Upper lobe of right lung (tissue), 1 donor: Measurements from ENCODE around the gene RPRD2. TPM values are rescaled to one million over a fixed set of nuclear protein-coding genes. Genes with fewer than 3 reads are reported as not detected.

Experiments
- ATAC-seq: fragments of 200-7000 bp; cut with Tn5 transposase; one replicate; pipeline ENCODE4 v1.9.1; 2020; ENCODE audit warnings: mild to moderate bottlenecking, moderate library complexity
- DNase-seq: peaks from one replicate; pipeline ENCODE4 v3.0.0-alpha.2; 2020
- H3K27ac ChIP-seq: fragments of 200-600 bp; one replicate; pipeline ENCODE4 v1.8.0; 2022
- H3K27me3 ChIP-seq: fragments of 200-600 bp; one replicate; pipeline ENCODE4 v1.8.0; 2022; ENCODE audit warnings: mild to moderate bottlenecking
- H3K36me3 ChIP-seq: fragments of 200-600 bp; one replicate; pipeline ENCODE4 v1.8.0; 2022
- H3K4me1 ChIP-seq: fragments of 200-600 bp; one replicate; pipeline ENCODE4 v1.8.0; 2022
- H3K4me3 ChIP-seq: fragments of 200-600 bp; one replicate; pipeline ENCODE4 v1.8.0; 2022; ENCODE audit warnings: mild to moderate bottlenecking
- H3K9me3 ChIP-seq: fragments of 200-600 bp; one replicate; pipeline ENCODE4 v1.8.0; 2022
- intact Hi-C: fragments of 100-400 bp; cut with DNase I; formaldehyde crosslinking; loops from one replicate; pipeline ENCODE4 v1.11.0; 2022
- total RNA-seq: library from RNA; stranded (reverse); fragmentation: NEBNext Ultra II Directional; extraction: Animal tissue kit (Norgen Biotek cat#: 25700); gene quantifications from one replicate; pipeline ENCODE4 v1.2.1, GENCODE V29; 2021
- TF ChIP-seq, protein P1 (sequence below): fragments of 200-600 bp; IDR thresholded peaks from one replicate; pipeline ENCODE4 v1.8.0; 2022; ENCODE audit warnings: antibody characterized with exemption
- donor health status: DM: no; HTN: yes; CAD: no; lungs with severe emphysema.

The RPRD2 gene
- total RNA-seq, 1 donor from 2014 or later = 31.4 TPM

DNA sequence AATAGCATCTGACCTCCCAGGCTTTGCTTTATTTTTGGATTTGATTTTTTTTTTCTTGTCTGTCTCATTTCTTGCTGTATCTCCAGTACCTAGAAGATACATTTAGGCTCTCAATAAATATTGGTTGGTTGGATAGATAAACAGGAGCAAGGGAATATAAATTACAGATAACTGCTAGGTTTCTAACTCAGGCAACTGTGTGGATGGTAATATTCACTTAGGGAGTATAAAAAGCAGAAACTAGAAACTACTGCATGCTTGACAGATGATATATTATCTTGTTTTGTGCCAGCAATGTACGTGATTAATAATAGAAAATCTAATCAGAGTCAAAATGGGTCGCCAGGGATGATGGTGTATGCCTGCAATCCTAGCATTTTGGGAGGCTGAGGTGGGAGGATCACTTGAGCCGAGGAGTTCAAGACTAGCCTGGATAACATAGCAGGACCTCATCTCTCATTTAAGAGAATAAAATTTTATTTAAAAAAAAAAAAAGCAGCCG lies 92.2 kb downstream of the RPRD2 start:
- intact Hi-C loops = no loop called here
- Histone ChIP-seq H3K27me3 (no peaks in the 10 kb centered on the region), H3K9me3 (no peaks in the 10 kb centered on the region), H3K36me3 (peaks cover 67% of the 10 kb centered on the region), H3K27ac (no peak overlapping the region), H3K4me1 (no peaks in the 10 kb centered on the region), H3K4me3 (no peak overlapping the region)
- no peak for ATAC-seq
- no peak for DNase-seq
- TF ChIP-seq, protein P1, sequence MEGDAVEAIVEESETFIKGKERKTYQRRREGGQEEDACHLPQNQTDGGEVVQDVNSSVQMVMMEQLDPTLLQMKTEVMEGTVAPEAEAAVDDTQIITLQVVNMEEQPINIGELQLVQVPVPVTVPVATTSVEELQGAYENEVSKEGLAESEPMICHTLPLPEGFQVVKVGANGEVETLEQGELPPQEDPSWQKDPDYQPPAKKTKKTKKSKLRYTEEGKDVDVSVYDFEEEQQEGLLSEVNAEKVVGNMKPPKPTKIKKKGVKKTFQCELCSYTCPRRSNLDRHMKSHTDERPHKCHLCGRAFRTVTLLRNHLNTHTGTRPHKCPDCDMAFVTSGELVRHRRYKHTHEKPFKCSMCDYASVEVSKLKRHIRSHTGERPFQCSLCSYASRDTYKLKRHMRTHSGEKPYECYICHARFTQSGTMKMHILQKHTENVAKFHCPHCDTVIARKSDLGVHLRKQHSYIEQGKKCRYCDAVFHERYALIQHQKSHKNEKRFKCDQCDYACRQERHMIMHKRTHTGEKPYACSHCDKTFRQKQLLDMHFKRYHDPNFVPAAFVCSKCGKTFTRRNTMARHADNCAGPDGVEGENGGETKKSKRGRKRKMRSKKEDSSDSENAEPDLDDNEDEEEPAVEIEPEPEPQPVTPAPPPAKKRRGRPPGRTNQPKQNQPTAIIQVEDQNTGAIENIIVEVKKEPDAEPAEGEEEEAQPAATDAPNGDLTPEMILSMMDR = no peak

DNA sequence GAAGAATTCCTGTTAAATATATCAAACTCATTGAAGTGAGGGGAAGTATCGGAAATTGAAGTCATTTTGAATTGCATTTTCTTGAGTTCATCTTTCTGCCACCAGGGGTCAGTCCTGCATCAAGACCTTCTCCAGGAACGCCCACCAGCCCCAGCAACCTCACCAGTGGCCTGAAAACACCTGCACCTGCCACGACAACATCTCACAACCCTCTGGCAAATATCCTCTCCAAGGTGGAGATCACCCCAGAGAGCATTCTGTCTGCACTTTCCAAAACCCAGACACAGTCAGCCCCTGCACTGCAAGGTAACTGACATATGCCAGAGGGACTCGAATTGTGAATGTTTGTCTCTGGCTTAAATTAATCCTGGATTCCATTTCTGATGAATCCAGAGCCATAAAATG lies 100.5 kb downstream of the RPRD2 start:
- Histone ChIP-seq H3K9me3 (no peaks in the 10 kb centered on the region), H3K4me3 (no peak overlapping the region), H3K4me1 (no peaks in the 10 kb centered on the region), H3K27ac (no peak overlapping the region), H3K36me3 (peaks cover 83% of the 10 kb centered on the region), H3K27me3 (no peaks in the 10 kb centered on the region)
- peak; percentile 91 for ATAC-seq
- TF ChIP-seq, protein P1 = peak; percentile 73
- intact Hi-C loops = no loop called here
- DNase-seq = peak; percentile 70

DNA sequence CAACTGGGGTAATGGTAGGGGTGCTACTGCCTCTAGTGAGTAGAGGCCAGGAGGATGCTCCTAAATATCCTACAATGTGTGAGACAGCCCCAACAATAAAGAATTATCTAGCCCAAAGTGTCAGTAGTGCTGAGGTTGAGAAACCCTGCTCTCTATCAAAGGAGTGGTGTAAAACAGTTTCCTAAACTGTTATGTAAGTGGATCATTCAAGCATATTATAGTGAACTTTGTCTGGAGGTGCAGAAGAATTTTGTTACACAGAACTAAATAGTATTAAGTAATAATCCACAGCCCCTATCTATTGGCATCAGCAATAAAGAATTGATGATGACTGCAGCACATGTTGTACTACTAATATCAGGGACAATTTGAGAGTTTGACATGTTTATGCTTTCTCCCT lies 103.0 kb downstream of the RPRD2 start:
- Histone ChIP-seq H3K4me1 (no peaks in the 10 kb centered on the region), H3K36me3 (peaks cover 83% of the 10 kb centered on the region), H3K9me3 (no peaks in the 10 kb centered on the region), H3K27me3 (no peaks in the 10 kb centered on the region), H3K4me3 (no peak overlapping the region), H3K27ac (no peak overlapping the region)
- DNase-seq (no peak), ATAC-seq (no peak)
- TF ChIP-seq, protein P1 = no peak
- intact Hi-C loops = loop anchor here (5.0 kb wide), 1 partner anchor 65 kb away; no protein-coding TSS in a partner anchor

DNA sequence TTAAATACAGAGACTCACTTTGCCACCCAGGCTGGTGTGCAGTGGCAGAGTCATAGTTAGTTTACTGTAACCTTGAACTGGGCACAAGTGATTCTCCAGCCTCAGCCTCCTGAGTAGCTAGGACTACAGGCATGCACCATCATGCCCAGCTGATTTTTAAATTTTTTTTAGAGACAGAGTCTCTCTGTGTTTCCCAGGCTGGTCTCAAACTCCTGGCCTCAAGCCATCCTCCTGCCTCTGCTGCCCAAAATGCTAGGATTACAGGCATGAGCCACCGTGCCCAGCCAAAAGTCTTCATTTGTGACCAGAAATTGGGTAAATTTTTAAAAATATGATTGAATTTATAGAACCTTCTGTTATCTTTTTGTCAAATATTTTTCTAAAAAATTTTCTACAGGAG lies 105.3 kb downstream of the RPRD2 start:
- TF ChIP-seq, protein P1 = no peak
- Histone ChIP-seq H3K36me3 (peaks cover 79% of the 10 kb centered on the region), H3K27me3 (no peaks in the 10 kb centered on the region), H3K9me3 (no peaks in the 10 kb centered on the region), H3K4me1 (peaks cover 6% of the 10 kb centered on the region), H3K4me3 (no peak overlapping the region), H3K27ac (no peak overlapping the region)
- intact Hi-C loops = loop anchor here (5.0 kb wide), 1 partner anchor 63 kb away; no protein-coding TSS in a partner anchor
- ATAC-seq (no peak), DNase-seq (no peak)

DNA sequence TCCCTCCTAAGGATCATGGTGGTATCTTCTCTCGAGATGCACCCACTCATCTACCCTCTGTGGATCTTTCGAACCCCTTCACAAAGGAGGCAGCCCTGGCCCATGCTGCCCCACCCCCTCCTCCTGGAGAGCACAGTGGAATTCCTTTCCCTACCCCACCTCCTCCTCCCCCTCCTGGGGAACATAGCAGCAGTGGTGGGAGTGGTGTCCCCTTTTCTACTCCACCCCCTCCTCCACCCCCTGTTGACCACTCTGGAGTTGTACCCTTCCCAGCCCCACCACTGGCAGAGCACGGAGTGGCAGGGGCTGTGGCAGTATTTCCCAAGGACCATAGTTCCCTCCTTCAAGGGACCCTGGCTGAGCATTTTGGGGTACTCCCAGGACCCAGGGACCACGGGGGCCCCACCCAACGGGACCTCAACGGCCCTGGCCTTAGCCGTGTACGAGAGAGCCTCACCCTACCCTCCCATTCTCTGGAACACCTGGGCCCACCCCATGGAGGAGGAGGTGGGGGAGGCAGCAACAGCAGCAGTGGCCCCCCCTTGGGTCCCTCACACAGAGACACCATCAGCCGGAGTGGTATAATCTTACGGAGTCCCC lies 108.8 kb downstream of the RPRD2 start:
- TF ChIP-seq, protein P1 = no peak
- DNase-seq = no peak
- intact Hi-C loops = no loop called here
- ATAC-seq = peak; percentile 16
- Histone ChIP-seq H3K36me3 (peaks cover 47% of the 10 kb centered on the region), H3K27ac (no peak overlapping the region), H3K9me3 (no peaks in the 10 kb centered on the region), H3K4me1 (peaks cover 18% of the 10 kb centered on the region), H3K4me3 (no peak overlapping the region), H3K27me3 (no peaks in the 10 kb centered on the region)

DNA sequence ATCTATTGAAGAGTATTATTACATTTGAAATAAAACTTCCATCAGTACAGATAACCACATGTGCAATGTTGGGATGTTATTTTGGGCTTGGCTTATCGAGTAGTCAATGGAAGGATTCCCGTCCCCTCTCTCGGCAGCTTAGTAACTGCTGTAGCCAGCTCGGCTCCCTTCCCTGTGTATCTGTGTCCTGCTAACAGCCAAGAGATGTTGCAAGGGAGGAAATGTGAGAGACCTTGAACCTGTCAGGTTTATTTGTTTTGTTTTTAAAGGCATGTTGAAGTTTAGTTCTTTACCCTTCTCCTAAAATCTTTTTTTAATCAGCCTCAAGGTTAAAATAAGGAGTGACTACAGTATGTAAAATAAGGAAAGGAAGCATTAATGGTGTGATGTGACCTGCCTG lies 109.7 kb downstream of the RPRD2 start:
- peak; percentile 32 for ATAC-seq
- intact Hi-C loops = no loop called here

More for the DNA sequence above, 109.7 kb downstream of the RPRD2 start:
- TF ChIP-seq, protein P1 = no peak
- no peak overlapping the region for H3K27ac ChIP-seq
- no peaks in the 10 kb centered on the region for H3K9me3 ChIP-seq
- H3K27me3 ChIP-seq = no peaks in the 10 kb centered on the region
- peaks cover 18% of the 10 kb centered on the region for H3K4me1 ChIP-seq
- no peak for DNase-seq
- peaks cover 38% of the 10 kb centered on the region for H3K36me3 ChIP-seq
- H3K4me3 ChIP-seq = no peak overlapping the region
